GM18873 (cell line): ENCODE measurements around the gene CLIC1.
A peak's percentile ranks its signal among the peaks of the same experiment; 100 is the strongest.

Experiments
- ATAC-seq: cut with Tn5 transposase; IDR thresholded peaks from one replicate; pipeline ENCODE4 v1.9.1; 2021; ENCODE audit warnings: mild to moderate bottlenecking, moderate library complexity, moderate number of reproducible peaks; ENCODE audit not compliant: unreplicated experiment, low FRiP score

CLIC1 gene

DNA sequence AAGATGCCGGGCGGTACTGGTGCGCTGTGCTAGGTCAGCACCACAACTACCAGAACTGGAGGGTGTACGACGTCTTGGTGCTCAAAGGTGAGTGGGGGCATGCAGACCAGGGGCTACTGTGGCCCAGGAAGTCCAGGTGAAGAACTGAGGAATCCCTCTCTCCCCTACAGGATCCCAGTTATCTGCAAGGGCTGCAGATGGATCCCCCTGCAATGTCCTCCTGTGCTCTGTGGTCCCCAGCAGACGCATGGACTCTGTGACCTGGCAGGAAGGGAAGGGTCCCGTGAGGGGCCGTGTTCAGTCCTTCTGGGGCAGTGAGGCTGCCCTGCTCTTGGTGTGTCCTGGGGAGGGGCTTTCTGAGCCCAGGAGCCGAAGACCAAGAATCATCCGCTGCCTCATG, 28.6 kb downstream of the CLIC1 start:
- no peak for ATAC-seq

DNA sequence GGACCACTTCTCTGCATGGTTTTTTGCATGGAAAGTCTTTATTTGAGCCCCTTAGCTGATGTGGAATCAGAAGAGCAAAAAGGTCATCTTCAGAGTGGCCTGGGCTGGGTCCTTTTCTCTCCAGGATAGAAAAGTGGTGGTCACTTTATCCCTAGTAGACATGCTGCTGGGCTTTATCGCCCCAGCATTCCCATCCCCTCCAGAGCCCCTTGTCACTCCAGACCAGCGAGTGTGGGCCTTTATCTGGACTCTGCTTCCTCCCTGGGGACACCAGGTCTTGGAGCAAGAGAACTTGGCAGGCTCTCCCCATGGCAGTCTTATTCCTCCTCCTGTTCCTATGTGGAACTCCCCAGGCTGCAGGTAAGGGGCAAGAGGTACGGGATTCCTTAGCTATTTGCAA, 29.7 kb downstream of the CLIC1 start, which contains the start of gene LY6G6F:
LY6G6F (plus strand) TSS at position 268 of the 400 bp plus-strand sequence; CDS start at position 309, 41 bp downstream.
- ATAC-seq, result no peak

DNA sequence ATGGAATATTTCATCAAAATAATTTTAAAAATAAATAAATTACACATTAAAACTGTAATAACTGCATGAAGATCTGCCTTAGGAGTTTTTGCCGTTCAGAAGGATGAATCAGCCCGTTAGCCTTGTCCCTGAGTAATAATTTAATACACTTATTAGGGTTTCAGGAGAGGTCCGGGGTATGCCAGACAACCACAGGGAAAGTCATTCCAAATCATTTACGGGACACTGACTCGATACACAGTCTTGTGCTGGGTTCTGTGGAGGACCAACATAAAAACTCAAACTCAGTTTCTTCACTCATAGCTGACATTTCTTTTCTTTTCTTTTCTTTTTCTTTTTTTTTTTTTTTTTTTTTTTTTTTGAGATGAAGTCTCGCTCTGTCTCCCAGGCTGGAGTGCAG, 30.4 kb downstream of the CLIC1 start:
- ATAC-seq, result no peak

DNA sequence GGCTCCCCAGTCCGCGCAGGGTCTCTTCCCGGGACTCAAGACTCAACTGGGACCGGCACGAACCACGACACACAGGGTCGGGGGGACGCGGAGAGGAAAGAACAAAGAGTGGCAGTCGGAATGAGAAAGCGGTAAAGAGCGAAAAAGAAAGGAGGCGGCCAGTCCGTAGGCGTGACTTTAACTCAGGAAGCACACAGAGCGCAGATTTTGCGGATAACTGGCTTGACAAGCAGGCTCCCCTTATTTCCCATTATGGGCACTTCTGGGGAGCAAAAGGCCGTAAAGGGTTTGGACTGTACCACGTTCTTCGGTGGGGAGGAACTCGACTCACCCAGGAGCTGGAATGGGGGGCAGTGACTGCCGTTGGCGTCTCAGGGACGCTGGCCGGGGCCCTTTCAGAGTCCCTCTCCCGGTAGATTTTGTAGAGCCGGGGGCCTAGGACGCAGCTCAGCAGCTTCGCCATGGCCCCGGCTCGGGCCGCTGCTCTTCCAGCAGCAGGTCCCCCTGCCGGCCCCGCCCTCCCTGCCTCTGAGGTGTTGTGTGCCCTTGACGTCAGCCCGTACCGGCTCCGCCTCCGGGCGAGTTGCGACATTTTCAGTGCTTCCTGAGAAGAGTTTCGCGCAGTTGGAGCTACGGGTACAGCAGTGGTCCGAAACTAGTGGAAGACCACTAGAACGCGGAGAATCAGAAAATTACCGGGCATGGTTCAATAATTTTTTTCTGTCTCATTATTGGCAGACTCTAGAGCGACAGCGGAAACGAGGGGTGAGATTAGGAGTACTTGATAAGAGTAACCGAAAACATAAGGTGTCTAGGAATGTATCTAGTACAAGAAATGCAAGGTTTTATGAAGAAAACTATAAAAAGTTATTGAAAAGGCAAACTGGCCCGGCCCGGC, 33.3 kb downstream of the CLIC1 start, which contains the start of gene ABHD16A:
ABHD16A (minus strand) TSS at position 506 of the 898 bp plus-strand sequence; CDS start at position 463, 43 bp downstream.
- peak; percentile 59 for ATAC-seq

GRCh38 chr6:31702405-31702818, 33.9 kb downstream of the CLIC1 start:
- ATAC-seq, result no peak

GRCh38 chr6:31701666-31702404, 34.5 kb downstream of the CLIC1 start:
- ATAC-seq, result no peak

- no peak for ATAC-seq
These were observed 35.5 kb downstream of the CLIC1 start for GRCh38 chr6:31700740-31701401.

DNA sequence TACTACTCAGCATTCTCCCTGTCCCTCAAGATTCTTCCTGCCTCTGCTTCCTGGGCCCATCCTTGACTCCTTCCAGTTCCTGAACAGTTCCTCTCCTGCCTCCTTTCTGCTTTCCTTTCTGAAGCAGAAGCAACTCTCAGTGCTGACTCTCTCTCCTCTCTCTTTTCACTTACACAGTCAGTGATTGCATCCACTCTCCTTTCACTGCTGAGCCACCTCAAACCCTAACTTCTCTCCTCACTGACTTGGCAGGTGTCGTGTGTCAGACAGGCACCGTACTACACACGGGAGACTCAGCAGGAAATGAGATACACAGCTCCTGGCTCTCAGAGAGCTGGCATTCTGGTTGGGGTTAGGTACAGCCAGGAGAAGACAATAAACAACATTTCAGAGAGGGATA, 38.8 kb downstream of the CLIC1 start:
- no peak for ATAC-seq

DNA sequence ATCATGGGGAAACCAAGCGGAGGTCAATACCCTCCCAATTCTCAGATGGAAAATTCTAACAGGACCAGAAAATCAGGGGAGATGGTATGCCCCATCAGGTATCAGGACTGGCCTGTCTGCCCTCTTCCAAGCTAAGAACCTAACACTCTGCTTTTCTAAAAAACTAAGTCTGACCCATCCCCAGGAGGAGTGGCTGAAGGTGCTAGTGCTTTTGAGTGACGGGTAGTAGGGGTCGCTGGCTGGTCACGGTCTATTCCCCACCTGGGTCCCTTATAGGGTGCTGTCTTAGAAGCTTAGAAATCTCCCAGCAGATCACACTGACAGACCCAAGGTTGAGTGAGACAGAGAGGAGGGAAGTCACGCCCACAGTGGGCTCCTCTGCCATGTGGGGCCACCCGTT, 42.8 kb downstream of the CLIC1 start:
- no peak for ATAC-seq

- ATAC-seq, result no peak
These were observed 43.4 kb downstream of the CLIC1 start for GRCh38 chr6:31692886-31693285.

DNA sequence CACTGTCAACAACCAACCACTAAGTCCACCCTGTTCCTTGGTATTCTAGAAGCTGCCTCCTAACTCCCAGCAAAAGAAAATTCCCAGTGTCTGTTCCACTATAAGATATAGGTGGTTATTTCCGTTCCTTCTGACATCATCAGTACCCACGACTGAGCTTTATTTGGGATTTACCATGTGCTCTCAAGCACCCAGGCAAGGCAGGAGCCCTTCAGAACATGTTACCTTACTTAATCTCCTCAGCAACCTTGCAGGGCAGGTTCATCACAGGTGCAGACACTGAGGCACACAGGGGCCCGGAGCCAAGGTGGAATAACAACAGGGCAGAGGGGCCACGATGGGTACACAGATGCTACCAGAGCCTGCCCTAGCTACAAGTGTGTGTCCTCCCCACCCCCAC, 44.0 kb downstream of the CLIC1 start:
- no peak for ATAC-seq

GRCh38 chr6:31691564-31692108, 44.7 kb downstream of the CLIC1 start:
- ATAC-seq, result no peak

GRCh38 chr6:31691078-31691463, 45.3 kb downstream of the CLIC1 start:
- no peak for ATAC-seq

DNA sequence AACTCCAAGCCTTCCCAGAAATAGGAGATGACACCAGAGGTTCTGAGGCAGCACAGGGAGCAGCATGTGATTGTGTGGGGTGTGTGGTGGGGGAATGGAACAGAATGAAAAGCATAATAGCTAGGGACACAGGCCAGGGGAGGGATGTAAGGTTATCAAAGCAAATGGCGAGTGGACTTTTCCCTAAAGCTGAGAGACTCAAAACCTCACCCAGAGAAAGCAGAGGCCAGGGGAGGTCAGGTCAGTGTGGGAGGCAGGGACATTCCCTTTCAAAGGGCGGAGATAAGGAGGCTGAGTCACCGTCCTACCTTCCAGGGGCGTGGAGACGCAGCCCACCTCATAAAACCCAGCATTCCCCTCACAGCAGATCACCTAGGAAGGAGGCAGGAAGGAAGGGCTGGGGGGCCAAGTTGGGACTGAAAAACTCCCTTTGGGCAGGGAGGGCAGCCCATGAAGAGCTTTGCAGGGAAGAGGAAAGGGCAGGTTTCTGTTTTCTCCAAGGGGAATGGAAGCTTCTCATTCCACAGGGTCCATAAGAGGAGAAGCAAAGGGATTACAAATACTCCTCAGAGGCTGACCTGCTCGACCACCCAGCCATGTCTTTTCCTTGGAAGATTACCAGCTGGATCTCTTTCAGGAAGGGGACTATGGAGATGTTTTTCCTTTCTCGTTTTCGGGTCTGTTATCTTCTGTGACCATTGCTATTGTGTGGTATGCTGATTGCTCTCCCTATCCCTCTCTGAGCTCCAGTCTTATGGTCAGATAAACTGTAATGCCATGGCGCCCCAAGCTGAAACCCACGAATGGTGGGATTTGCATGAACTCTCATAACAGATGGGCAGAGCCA, 45.9 kb downstream of the CLIC1 start:
- ATAC-seq, result no peak

DNA sequence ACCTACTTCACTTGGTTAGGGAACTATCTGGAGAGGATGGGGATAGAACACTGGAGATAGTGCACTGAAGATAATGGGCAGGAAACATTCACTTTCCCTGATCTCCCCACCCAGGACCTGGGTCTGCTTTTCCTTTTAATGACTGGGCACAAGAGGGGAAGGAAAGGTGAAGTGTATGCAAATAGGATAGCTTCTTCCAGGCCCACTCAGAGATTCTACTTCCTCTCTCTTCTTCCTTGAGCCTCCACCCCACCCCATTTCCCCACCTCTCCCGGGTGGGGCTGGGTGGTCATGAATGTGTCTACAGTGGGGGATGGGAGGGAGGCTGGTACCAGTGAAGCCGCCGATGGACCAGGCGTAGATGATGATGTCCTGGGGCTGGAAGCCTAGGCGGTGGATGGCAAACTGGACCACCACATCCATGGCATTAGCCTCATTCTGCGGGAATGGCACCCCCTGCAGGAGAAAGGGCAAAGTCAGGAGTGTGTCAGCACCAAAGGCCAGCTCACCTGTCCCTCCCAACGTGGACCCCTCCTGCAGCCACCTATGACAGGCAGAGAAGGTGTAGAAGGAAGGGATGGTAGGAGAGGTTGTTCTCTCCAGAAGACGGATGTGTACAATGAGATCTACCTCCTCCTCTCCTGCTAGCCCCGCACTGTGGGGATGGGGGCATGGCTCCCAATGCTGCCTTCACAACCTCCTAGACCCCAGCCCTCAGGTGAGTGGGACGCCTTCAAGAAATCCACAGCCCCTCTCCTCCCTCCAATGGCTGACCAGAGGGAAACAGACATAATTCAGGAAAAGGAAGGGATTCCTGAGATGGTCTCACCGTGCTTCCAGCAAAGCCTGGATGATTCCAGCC, 46.9 kb downstream of the CLIC1 start:
- no peak for ATAC-seq

DNA sequence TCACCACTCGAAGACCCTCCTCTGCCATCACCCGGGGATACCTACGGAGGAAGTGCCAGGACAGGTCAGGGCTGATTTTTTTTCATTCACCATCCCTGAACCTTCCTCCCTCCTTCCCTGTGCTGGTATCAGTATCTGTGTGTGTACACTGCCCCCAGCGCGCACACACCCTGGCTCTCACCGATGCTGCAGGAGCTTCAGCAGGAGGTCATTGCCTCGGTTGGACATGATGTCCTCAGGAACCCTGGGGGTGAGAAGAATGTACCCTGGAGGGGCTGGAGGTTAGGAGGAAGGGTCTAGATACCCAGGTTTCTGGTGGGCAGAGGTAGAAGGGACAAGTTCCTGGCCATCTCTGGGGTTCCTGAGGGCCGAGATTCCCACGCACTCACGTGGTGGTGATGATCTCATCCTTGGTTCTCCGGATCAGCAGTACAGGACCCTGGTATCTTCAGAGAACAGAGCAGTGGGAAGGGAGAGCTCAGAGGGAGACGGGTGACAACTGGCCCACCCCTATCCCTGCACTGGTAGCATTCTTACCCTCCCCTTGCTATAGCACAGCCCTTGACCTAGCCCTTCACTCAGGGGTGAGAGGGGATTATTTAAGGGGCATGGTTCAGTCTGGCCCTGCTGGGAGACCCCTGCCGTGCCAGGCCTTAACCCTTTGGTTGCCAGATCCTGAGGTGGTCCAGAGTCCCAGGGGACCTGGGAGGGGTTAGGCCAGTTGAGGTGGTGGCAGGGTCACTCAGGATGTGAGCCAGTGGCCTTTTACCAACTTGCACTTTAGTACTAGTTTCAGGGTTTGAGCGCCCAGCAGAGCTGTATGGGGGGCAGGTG, 48.3 kb downstream of the CLIC1 start:
- no peak for ATAC-seq

GRCh38 chr6:31687321-31687720, 49.0 kb downstream of the CLIC1 start:
- no peak for ATAC-seq

DNA sequence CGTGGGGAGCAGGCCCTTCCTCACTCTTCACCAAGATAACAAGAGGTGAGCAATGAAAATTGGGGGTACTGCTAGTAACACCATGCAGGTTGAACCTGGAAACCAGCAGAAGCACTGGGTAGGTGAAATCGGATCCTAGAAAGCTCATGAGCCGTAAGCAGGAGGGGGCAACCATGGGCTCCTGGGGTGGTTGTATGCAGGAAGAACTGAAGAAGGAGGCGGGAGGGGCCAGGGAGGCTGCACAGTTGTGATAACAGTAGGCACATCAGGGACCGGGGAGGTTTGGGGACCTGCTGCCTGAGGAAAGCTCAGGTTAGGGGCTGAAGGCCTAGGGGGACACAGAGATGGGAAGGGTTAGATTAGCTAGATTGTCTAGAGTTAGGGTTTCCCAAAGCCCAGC, 49.8 kb downstream of the CLIC1 start:
- no peak for ATAC-seq
